Fibroblast of pulmonary artery (primary cell): ENCODE data around the gene RBM28.

Experiments used
- DNase-seq: peaks from one replicate; pipeline ENCODE4 v3.0.0-alpha.2; 2010; ENCODE audit warnings: low read depth
- H3K4me3 ChIP-seq: replicated peaks from 2 replicates; pipeline ENCODE4 v1.5.1; 2011; ENCODE audit warnings: low read depth, mild to moderate bottlenecking, control low read depth, low read length, moderate library complexity
- CTCF ChIP-seq: IDR thresholded peaks from 2 replicates; pipeline ENCODE4 v1.5.1; 2011; ENCODE audit warnings: mild to moderate bottlenecking, control low read depth, low read length, inconsistent platforms; ENCODE audit errors: missing control alignments

Gene RBM28

DNA sequence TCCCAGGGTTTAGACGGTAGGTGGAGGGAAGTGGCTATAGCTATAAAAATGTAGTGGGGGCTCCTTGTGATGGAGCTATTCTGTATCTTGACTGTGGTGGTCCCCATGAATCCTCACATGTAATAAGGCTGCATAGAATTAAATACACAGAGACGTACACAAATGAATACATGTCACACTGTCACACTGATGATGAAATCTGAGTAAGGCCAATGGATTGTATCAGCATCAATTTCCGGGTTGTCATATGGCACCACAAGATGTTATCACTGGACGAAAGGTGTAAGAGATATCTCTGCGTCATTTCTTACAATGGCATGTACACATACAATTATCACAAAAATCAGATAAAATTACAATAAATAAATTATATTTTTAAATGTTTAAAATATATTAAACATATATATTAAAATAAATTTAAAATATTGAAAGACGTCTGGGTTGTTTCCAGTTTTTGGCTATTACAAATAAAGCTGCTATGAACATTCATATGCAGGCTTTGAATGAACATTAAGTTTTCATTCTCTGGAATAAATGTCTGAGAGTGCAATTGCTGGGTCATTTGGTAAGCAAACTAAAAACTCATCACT, 64.5 kb downstream of the RBM28 start:
- DNase-seq, result no peak
- H3K4me3 ChIP-seq, result no peak overlapping the region
- TF ChIP-seq CTCF, result no peak

DNA sequence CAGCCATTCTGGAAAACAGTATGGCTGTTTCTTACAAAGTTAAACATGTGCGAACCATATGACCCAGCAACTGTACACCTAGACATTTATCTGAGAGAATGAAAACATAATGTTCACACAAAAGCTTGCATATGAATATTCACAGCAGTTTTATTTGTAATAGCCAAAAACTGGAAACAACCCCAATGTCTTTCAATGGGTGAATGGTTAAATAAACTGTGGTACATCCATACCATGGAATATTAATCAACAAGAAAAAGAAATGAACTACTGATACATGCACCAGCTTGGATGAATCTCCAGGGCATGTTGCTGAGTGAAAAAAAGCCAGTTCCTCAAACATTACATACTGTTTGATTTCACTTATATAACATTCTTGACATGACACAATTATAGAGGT, 65.3 kb downstream of the RBM28 start:
- no peak overlapping the region for H3K4me3 ChIP-seq
- TF ChIP-seq CTCF, result no peak
- no peak for DNase-seq

DNA sequence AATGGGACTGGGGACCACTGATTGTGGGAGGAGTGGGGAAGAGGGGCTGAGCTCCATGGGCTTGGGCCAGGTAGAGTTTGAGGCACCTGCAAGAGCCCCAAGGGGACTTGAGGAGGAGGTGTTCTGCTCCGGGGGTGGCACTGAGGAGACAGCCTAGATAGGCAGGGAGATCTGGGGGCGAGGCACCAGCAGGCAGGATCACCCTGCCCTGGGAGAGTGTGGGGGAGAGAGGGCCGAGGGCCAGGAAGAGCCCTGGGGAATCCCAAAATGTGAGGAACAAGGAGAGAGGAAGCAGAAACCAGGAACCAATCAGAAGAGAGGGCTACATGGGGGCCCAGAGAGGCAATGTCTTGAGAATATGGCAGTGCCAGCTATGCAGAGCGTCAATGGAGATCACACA, 68.0 kb downstream of the RBM28 start:
- H3K4me3 ChIP-seq, result no peak overlapping the region
- no peak for TF ChIP-seq CTCF
- DNase-seq, result no peak

- no peak overlapping the region for H3K4me3 ChIP-seq
- TF ChIP-seq CTCF, result no peak
- no peak for DNase-seq
Observed at GRCh38 chr7:128274884-128275603, 68.7 kb downstream of the RBM28 start.

DNA sequence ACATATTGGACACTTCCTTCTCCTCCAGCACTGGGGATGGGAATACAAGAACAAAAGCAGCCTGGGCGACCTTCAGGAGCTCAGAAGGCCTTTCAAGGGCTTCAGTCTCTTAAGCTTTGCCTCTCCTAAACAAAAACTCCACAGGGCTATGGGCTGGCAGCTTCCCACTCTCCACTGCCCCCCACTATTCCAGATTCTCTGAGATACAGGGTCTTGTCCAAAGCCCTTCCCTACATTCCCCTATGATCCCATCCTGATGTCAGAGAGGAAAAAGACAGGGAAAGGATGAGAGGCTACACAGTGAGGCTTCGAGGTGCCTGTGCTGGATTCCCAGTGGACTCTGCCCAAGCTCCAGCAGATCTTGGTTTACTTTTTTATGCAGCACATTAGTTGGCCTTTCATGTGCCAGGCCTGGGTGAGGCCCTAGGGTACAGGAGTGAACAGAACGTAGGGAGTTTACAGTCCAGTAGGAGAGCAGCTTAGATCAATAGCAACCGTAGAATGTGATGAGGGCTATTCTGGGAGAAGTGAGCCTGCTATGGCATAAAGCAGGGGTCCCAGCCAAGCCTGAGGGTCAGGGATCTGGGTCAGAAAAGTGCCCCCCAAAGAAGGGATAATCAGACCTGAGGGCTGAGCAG, 69.3 kb downstream of the RBM28 start:
- DNase-seq, result no peak
- TF ChIP-seq CTCF, result no peak
- no peak overlapping the region for H3K4me3 ChIP-seq

DNA sequence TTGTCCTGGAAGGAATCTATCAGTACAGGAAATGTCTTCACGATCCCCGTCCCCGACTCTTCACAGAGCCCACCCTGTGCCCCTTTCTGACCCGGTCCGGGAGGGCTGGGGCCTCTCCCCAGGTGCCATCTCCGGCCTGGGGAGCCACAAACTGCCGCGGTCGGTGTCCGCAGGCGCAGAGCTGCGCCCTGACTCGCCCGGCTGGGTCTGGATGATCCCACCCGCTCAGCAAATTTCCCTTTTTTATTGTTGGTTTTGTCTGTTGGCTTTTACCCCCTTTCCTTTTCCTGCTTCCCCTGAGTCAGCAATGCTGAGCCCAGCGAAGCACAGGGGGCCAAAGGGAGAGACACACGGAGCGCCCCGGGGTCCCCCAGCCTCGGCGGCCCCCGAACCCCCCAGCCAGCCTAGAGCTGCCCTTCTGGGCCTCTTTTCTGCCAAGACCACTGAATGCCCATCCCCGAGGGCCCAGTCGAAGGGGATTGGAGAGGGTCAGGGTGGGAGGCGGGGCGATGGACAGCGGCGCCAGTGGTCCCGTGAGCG, 71.7 kb downstream of the RBM28 start:
- DNase-seq, result no peak
- peak overlapping the region; percentile 27 for H3K4me3 ChIP-seq
- no peak for TF ChIP-seq CTCF
